Measurements from ENCODE around the gene AOC3.
"Not testable (repeated sequence)": the region's sequence is repeated elsewhere in the genome, so short reads cannot be mapped to it uniquely, and the experiment has no call there.

AOC3 gene

GRCh38 chr17:42891539-42892152 is 40.6 kb downstream of the AOC3 start:
- TF ChIP-seq CTCF (conservative IDR thresholded peaks at IDR 0.05; ENCODE audit: low read depth, low read length): no peak
- no peak overlapping the region for H3K4me3 ChIP-seq (ENCODE audit: low read length)
- DNase-seq (ENCODE audit: low read depth): no peak

- TF ChIP-seq CTCF (conservative IDR thresholded peaks at IDR 0.05; ENCODE audit: low read depth, low read length): no peak
- H3K4me3 ChIP-seq (ENCODE audit: low read length): no peak overlapping the region
- DNase-seq (ENCODE audit: low read depth): no peak
These were observed 42.4 kb downstream of the AOC3 start for GRCh38 chr17:42893359-42893758.

GRCh38 chr17:42894283-42895184 is 43.5 kb downstream of the AOC3 start:
- H3K4me3 ChIP-seq (ENCODE audit: low read length): no peak overlapping the region
- TF ChIP-seq CTCF (conservative IDR thresholded peaks at IDR 0.05; ENCODE audit: low read depth, low read length): no peak

GRCh38 chr17:42895185-42895555 is 44.2 kb downstream of the AOC3 start:
- peak; percentile 27 for DNase-seq (ENCODE audit: low read depth)
- H3K4me3 ChIP-seq (ENCODE audit: low read length): no peak overlapping the region
- no peak for TF ChIP-seq CTCF (conservative IDR thresholded peaks at IDR 0.05; ENCODE audit: low read depth, low read length)

More at GRCh38 chr17:42894283-42895184, 43.5 kb downstream of the AOC3 start:
- DNase-seq (ENCODE audit: low read depth): no peak

GRCh38 chr17:42898147-42898811 is 47.3 kb downstream of the AOC3 start:
- TF ChIP-seq CTCF (conservative IDR thresholded peaks at IDR 0.05; ENCODE audit: low read depth, low read length): no peak
- DNase-seq (ENCODE audit: low read depth): no peak
- H3K4me3 ChIP-seq (ENCODE audit: low read length): no peak overlapping the region

GRCh38 chr17:42899981-42900380 is 49.0 kb downstream of the AOC3 start:
- not testable (repeated sequence) for DNase-seq (ENCODE audit: low read depth)

GRCh38 chr17:42900460-42901331 is 49.7 kb downstream of the AOC3 start, which contains the start of gene G6PC1:
Gene G6PC1, plus strand, starts transcription at chr17:42900799. Its CDS starts 78 bp downstream, at chr17:42900877.
- TF ChIP-seq CTCF (conservative IDR thresholded peaks at IDR 0.05; ENCODE audit: low read depth, low read length): no peak
- no peak for DNase-seq (ENCODE audit: low read depth)
- H3K4me3 ChIP-seq (ENCODE audit: low read length): no peak within 1 kb of the TSS

More at GRCh38 chr17:42899981-42900380, 49.0 kb downstream of the AOC3 start:
- not testable (repeated sequence) for H3K4me3 ChIP-seq (ENCODE audit: low read length)

Measured in retinal pigment epithelial cell (primary cell).